Choroid plexus epithelial cell (primary cell): ENCODE results near the gene P2RY6.

ENCODE experiments used
- DNase-seq: peaks from one replicate; pipeline ENCODE4 v3.0.0-alpha.2; 2010; ENCODE audit warnings: low read depth
- H3K4me3 ChIP-seq: 2 replicates; pipeline ENCODE4 v1.5.1; 2011; ENCODE audit warnings: low read depth, mild to moderate bottlenecking, control low read depth, low read length, moderate library complexity
- TF ChIP-seq, protein P1 (sequence below): conservative IDR thresholded peaks from 2 replicates; pipeline ENCODE4 v1.5.1; 2011; ENCODE audit warnings: low read depth, mild to moderate bottlenecking, control low read depth, inconsistent platforms, low read length, moderate library complexity

Gene P2RY6

DNA sequence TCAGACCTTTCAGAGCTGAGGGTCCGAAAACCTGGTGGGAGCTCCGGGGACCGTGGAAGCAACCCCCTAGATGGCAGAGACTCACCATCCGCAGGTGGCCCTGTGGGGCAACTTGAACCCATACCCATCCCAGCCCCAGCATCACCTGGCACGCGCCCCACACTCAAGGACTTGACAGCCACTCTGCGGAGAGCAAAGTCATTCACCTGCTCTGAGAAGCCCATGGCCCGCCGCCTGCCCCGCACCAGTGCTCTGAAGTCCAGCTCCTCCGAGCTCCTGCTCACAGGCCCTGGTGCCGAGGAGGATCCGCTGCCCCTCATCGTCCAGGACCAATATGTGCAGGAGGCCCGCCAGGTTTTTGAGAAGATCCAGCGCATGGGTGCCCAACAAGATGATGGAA is 37.9 kb downstream of the P2RY6 start:
- TF ChIP-seq, protein P1, sequence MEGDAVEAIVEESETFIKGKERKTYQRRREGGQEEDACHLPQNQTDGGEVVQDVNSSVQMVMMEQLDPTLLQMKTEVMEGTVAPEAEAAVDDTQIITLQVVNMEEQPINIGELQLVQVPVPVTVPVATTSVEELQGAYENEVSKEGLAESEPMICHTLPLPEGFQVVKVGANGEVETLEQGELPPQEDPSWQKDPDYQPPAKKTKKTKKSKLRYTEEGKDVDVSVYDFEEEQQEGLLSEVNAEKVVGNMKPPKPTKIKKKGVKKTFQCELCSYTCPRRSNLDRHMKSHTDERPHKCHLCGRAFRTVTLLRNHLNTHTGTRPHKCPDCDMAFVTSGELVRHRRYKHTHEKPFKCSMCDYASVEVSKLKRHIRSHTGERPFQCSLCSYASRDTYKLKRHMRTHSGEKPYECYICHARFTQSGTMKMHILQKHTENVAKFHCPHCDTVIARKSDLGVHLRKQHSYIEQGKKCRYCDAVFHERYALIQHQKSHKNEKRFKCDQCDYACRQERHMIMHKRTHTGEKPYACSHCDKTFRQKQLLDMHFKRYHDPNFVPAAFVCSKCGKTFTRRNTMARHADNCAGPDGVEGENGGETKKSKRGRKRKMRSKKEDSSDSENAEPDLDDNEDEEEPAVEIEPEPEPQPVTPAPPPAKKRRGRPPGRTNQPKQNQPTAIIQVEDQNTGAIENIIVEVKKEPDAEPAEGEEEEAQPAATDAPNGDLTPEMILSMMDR, result no peak
- DNase-seq, result no peak
- peak overlapping the region; percentile 81 for H3K4me3 ChIP-seq

DNA sequence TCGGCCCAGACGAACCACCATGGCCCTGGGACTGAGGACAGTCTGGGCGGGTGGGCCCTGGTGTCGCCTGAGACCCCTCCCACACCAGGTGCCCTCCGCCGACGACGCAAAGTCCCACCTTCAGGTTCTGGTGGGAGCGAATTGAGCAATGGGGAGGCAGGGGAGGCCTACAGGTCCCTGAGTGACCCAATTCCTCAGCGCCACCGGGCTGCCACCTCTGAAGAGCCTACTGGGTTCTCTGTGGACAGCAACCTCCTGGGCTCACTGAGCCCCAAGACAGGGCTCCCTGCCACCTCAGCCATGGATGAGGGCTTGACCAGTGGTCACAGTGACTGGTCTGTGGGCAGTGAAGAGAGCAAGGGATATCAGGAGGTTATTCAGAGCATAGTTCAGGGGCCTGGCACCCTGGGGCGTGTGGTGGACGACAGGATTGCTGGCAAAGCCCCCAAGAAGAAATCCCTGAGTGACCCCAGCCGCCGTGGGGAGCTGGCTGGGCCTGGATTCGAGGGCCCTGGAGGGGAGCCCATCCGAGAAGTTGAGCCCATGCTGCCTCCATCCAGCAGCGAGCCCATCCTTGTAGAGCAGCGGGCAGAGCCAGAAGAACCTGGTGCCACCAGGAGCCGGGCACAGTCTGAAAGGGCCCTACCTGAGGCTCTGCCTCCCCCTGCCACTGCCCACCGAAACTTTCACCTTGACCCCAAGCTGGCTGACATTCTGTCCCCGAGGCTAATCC is 38.7 kb downstream of the P2RY6 start:
- H3K4me3 ChIP-seq, result peak overlapping the region; percentile 81
- TF ChIP-seq, protein P1, result no peak
- DNase-seq, result no peak

DNA sequence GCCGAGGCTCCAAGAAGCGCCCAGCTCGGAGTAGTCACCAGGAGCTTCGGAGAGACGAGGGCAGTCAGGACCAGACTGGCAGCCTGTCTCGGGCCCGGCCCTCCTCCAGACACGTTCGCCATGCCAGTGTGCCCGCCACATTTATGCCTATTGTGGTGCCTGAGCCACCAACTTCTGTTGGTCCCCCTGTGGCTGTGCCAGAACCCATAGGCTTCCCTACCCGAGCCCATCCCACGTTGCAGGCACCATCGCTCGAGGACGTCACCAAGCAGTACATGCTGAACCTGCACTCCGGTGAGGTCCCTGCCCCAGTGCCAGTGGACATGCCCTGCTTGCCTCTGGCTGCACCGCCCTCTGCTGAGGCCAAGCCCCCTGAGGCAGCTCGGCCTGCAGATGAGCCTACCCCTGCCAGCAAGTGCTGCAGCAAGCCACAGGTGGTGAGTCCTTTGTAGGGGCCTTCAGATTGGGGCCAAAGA is 39.3 kb downstream of the P2RY6 start:
- H3K4me3 ChIP-seq, result peak overlapping the region; percentile 81
- DNase-seq, result no peak
- TF ChIP-seq, protein P1, result no peak

DNA sequence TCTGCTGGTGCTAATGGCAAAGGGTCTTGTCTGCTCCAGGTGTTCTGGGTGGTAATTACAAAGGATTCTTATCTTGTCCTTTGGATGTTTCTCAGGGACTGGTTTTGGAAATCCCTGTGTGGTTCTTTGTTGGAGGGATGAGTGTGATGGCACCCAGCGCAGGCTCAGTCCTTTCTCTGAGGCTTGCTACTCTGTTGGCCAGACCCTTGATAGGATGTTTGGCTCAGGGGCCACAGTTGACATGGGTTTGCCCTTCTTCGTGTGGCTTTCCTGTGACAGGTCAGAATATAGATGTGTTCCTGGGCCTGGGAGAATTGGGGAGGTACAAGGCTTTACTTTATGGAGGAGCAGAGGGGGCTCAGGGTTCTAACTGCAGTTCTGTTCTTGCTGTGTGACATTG is 39.9 kb downstream of the P2RY6 start:
- peak overlapping the region; percentile 81 for H3K4me3 ChIP-seq
- TF ChIP-seq, protein P1, result no peak
- DNase-seq, result no peak

DNA sequence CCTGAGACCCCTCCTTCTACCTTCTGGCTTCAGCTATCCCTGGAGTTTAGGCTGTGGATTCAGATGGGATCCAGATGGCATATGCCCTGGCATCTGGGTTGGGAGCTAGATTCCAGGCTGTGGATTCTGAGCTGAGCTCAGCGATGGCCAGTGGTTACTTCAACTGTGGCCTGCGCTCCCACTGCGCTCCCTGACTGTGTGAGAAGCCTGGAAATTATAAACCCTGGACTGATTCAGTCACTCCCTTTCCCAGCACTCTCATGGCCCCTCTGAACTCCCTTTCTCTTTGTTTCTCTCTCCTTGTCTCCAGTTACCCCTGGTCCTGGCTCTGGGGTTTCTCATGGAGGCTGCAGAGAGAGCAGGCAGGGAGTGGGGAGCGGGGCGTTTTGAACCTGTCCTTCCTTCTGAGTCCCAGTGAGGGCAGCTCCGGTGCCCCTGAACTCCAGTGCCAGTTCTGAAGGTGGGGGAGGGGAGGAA is 40.8 kb downstream of the P2RY6 start:
- H3K4me3 ChIP-seq, result peak overlapping the region; percentile 81
- peak; percentile 81 for DNase-seq
- TF ChIP-seq, protein P1, result no peak

DNA sequence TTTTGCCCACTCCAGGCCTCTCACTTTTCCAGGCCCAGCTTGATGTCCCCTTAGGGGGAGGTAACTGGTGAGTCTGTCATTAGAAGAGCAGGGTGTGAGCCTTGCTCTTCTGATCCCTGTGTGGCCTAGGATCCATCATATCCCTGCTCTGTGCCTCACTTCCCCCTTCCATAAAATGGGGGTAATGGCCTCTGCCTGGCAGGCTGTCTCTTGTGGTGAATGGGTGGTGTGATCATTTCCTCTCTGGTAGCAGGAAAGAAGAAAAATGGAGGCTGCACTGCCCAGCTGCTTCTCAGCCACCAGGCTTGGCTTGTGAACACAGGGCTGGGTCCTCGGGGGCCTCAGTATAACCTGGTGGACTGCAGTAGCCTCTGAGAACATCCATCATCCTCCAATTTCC is 41.5 kb downstream of the P2RY6 start:
- TF ChIP-seq, protein P1, result no peak
- DNase-seq, result no peak
- peak overlapping the region; percentile 81 for H3K4me3 ChIP-seq
